ENCODE results near the gene TFAP2C. TPM values are rescaled to one million over a fixed set of nuclear protein-coding genes. Genes with fewer than 3 reads are reported as not detected.
"Not testable (repeated sequence)": the region's sequence is repeated elsewhere in the genome, so short reads cannot be mapped to it uniquely, and the experiment has no call there.

Gene TFAP2C
- total and polyA plus RNA-seq, 2 experiments from 2014 or later: 1.7 to 3.7 TPM

GRCh38 chr20:56657879-56658278, 28.8 kb downstream of the TFAP2C start:
- H3K9me3 ChIP-seq (ENCODE audit: low read depth): no peaks in the 10 kb centered on the region
- H3K4me3 ChIP-seq: no peak overlapping the region
- WGBS (ENCODE audit: low lambda C conversion rate, missing lambda C conversion rate): 81% methylated on average over 9 of the region's 9 CpGs
- H3K9me2 ChIP-seq (replicated peaks; ENCODE audit: insufficient read depth): no peaks in the 10 kb centered on the region
- H3K36me3 ChIP-seq (replicated peaks; ENCODE audit: insufficient read depth, low read depth): no peaks in the 10 kb centered on the region
- no peaks in the 10 kb centered on the region for H3K79me2 ChIP-seq
- TF ChIP-seq EZH2phosphoT487 (IDR thresholded peaks at IDR 0.05; ENCODE audit: low read depth, severe bottlenecking, unreplicated experiment): no peak
- TF ChIP-seq CTCF (IDR thresholded peaks at IDR 0.05; ENCODE audit: poor library complexity): no peak
- TF ChIP-seq EZH2 (IDR thresholded peaks at IDR 0.05; ENCODE audit: borderline replicate concordance): no peak
- no peaks in the 10 kb centered on the region for H4K20me1 ChIP-seq (ENCODE audit: insufficient read depth, poor library complexity, severe bottlenecking)
- no peaks in the 10 kb centered on the region for H3K4me1 ChIP-seq (ENCODE audit: insufficient read depth)
- H2AFZ ChIP-seq: no peak overlapping the region
- no peak overlapping the region for H3K27ac ChIP-seq
- no peak for DNase-seq (ENCODE audit: low spot score)
- H3K4me2 ChIP-seq: no peak overlapping the region
- H3K27me3 ChIP-seq: no peaks in the 10 kb centered on the region

GRCh38 chr20:56658341-56658947, 29.3 kb downstream of the TFAP2C start:
- H3K4me3 ChIP-seq; DNase-seq (ENCODE audit: low spot score); H3K27me3 ChIP-seq; H3K79me2 ChIP-seq; H3K27ac ChIP-seq; H4K20me1 ChIP-seq (ENCODE audit: insufficient read depth, poor library complexity, severe bottlenecking); H2AFZ ChIP-seq; H3K9me2 ChIP-seq (replicated peaks; ENCODE audit: insufficient read depth); H3K36me3 ChIP-seq (replicated peaks; ENCODE audit: insufficient read depth, low read depth); H3K9me3 ChIP-seq (ENCODE audit: low read depth); H3K4me1 ChIP-seq (ENCODE audit: insufficient read depth); H3K4me2 ChIP-seq: not testable (repeated sequence)
- WGBS (ENCODE audit: low lambda C conversion rate, missing lambda C conversion rate): 93% methylated on average over 8 of the region's 8 CpGs

- no peaks in the 10 kb centered on the region for H3K4me1 ChIP-seq (ENCODE audit: insufficient read depth)
- H3K79me2 ChIP-seq: no peaks in the 10 kb centered on the region
- TF ChIP-seq CTCF (IDR thresholded peaks at IDR 0.05; ENCODE audit: poor library complexity) (no peak), EZH2phosphoT487 (IDR thresholded peaks at IDR 0.05; ENCODE audit: low read depth, severe bottlenecking, unreplicated experiment) (no peak)
Observed at GRCh38 chr20:56663660-56664059, 34.6 kb downstream of the TFAP2C start.

GRCh38 chr20:56664796-56665195, 35.7 kb downstream of the TFAP2C start:
- WGBS (ENCODE audit: low lambda C conversion rate, missing lambda C conversion rate): 58% methylated on average over 1 of the region's 1 CpG
- Histone ChIP-seq H3K27me3 (no peaks in the 10 kb centered on the region), H3K36me3 (replicated peaks; ENCODE audit: insufficient read depth, low read depth) (no peaks in the 10 kb centered on the region), H3K4me3 (no peak overlapping the region), H3K4me2 (no peak overlapping the region), H2AFZ (no peak overlapping the region), H3K9me2 (replicated peaks; ENCODE audit: insufficient read depth) (no peaks in the 10 kb centered on the region), H3K4me1 (ENCODE audit: insufficient read depth) (no peaks in the 10 kb centered on the region), H3K9me3 (ENCODE audit: low read depth) (no peaks in the 10 kb centered on the region), H3K79me2 (no peaks in the 10 kb centered on the region), H3K27ac (peak overlapping the region; percentile 48), H4K20me1 (ENCODE audit: insufficient read depth, poor library complexity, severe bottlenecking) (no peaks in the 10 kb centered on the region)
- no peak for DNase-seq (ENCODE audit: low spot score)
- TF ChIP-seq CTCF (IDR thresholded peaks at IDR 0.05; ENCODE audit: poor library complexity): no peak
- no peak for TF ChIP-seq EZH2phosphoT487 (IDR thresholded peaks at IDR 0.05; ENCODE audit: low read depth, severe bottlenecking, unreplicated experiment)
- no peak for TF ChIP-seq EZH2 (IDR thresholded peaks at IDR 0.05; ENCODE audit: borderline replicate concordance)

More at GRCh38 chr20:56663660-56664059, 34.6 kb downstream of the TFAP2C start:
- H3K27me3 ChIP-seq: no peaks in the 10 kb centered on the region
- no peaks in the 10 kb centered on the region for H3K9me3 ChIP-seq (ENCODE audit: low read depth)
- H3K36me3 ChIP-seq (replicated peaks; ENCODE audit: insufficient read depth, low read depth): no peaks in the 10 kb centered on the region
- 97% methylated on average over 9 of the region's 9 CpGs for WGBS (ENCODE audit: low lambda C conversion rate, missing lambda C conversion rate)
- no peak overlapping the region for H2AFZ ChIP-seq
- H3K4me3 ChIP-seq: no peak overlapping the region
- no peak for DNase-seq (ENCODE audit: low spot score)
- H3K27ac ChIP-seq: no peak overlapping the region
- H3K4me2 ChIP-seq: no peak overlapping the region
- H3K9me2 ChIP-seq (replicated peaks; ENCODE audit: insufficient read depth): no peaks in the 10 kb centered on the region
- H4K20me1 ChIP-seq (ENCODE audit: insufficient read depth, poor library complexity, severe bottlenecking): no peaks in the 10 kb centered on the region

Data from hepatocyte (in vitro differentiated cells).